GM21515 (cell line): ENCODE results near the gene SPRED3.

Experiments
- ATAC-seq: cut with Tn5 transposase; IDR thresholded peaks from one replicate; pipeline ENCODE4 v1.9.1; 2021; ENCODE audit not compliant: unreplicated experiment

Gene SPRED3

GRCh38 chr19:38443458-38443999, 55.0 kb downstream of the SPRED3 start:
- ATAC-seq: no peak

GRCh38 chr19:38444026-38444425, 55.5 kb downstream of the SPRED3 start:
- no peak for ATAC-seq

GRCh38 chr19:38445362-38445761, 56.9 kb downstream of the SPRED3 start:
- no peak for ATAC-seq

- no peak for ATAC-seq
Observed at GRCh38 chr19:38448225-38448624, 59.7 kb downstream of the SPRED3 start.
